ENCODE results near the gene DHX30. TPM values are rescaled to one million over a fixed set of nuclear protein-coding genes. Genes with fewer than 3 reads are reported as not detected.

The DHX30 gene, protein sequence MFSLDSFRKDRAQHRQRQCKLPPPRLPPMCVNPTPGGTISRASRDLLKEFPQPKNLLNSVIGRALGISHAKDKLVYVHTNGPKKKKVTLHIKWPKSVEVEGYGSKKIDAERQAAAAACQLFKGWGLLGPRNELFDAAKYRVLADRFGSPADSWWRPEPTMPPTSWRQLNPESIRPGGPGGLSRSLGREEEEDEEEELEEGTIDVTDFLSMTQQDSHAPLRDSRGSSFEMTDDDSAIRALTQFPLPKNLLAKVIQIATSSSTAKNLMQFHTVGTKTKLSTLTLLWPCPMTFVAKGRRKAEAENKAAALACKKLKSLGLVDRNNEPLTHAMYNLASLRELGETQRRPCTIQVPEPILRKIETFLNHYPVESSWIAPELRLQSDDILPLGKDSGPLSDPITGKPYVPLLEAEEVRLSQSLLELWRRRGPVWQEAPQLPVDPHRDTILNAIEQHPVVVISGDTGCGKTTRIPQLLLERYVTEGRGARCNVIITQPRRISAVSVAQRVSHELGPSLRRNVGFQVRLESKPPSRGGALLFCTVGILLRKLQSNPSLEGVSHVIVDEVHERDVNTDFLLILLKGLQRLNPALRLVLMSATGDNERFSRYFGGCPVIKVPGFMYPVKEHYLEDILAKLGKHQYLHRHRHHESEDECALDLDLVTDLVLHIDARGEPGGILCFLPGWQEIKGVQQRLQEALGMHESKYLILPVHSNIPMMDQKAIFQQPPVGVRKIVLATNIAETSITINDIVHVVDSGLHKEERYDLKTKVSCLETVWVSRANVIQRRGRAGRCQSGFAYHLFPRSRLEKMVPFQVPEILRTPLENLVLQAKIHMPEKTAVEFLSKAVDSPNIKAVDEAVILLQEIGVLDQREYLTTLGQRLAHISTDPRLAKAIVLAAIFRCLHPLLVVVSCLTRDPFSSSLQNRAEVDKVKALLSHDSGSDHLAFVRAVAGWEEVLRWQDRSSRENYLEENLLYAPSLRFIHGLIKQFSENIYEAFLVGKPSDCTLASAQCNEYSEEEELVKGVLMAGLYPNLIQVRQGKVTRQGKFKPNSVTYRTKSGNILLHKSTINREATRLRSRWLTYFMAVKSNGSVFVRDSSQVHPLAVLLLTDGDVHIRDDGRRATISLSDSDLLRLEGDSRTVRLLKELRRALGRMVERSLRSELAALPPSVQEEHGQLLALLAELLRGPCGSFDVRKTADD
- total RNA-seq, result 65.2 and 73.4 TPM in 2 replicates

DNA sequence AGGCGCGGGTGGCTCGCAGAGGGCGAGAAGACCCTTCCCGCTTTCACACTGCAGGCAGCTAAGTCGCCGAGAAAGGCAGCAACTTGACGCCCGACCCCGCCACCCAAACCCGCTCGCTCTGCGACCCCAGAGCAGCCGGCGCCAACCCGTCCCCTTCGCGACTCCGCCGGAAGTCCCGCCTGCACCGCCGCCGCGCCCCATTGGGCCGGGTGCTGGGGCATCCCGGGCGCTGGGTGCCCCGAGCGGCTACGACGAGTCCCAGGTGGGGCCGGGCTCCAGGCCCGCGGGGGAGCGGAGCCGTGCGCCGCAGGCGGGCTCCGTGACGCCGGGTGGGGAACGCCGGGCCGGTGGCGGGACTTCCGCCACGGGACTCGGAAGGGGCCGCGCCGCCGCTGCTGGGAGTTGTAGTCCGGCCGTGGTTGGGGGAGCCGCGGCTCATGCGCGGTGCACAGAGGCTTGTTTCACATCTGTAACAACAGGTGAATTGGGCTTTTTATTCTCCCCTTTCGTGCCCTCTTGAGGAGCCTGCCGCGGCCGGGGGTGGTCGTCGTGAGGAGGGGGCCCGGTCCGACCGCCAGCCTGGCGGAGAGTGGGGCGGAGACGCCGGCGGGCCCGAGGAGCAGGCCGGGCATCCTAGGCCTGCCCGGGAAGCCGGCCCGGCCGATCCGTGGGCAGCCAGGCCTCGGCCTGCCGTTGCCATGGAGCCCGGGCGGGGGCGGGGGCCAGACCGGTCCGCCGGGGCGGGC lies at the start of gene DHX30:
DHX30 (plus strand) TSS at position 405 of the 746 bp plus-strand sequence. CDS start 7,546 bp downstream, outside the sequence.

DNA sequence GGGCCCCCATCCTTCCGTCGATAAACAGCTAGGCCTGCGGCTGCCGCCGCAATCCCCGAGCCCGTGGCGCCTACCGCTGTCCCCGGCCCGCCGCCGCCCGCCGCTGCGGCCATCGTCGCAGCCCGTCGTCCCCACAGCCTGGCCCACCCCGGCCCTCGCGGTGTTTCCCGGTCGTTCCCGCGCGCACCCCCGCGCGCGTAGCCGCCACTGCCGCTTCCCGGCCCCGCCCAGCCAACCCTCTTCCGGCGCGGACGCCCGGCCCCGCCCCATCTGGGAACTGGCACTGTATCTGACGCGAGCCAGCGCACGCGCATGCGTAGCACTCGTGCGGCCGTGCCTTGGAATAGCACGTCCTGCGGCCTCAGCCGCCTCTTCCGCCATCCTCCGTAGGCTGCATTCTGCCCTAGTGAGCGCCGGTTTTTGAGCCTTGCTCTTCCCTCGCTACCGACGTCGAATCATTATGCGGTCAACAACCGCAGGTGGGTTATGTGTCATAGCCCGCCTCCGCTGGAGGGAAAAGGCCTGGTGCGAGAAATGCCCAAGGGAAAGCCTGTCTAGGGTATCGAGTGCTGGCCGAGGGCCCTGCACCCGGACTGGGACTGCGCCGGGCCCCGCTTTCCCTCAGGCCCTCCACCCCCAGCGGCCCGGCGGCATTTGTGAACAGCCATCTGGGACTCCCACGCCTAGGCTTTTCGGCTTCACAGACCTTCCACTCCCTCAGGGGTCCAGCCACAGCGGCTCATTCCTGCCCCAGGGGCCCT lies 21.1 kb upstream of the DHX30 start, which contains the start of gene SMARCC1:
SMARCC1 (minus strand) TSS at position 209 of the 761 bp plus-strand sequence; CDS start at position 113, 96 bp downstream.

Other genes with a start within 250 kb of the DHX30 start
- gene CSPG5, start 224.3 kb upstream of the DHX30 start, total RNA-seq, result 0.32 and 1.1 TPM in 2 replicates
- gene SMARCC1, start 21.2 kb upstream of the DHX30 start, total RNA-seq, result 29.6 and 50.7 TPM in 2 replicates
- gene MAP4, start 213.3 kb downstream of the DHX30 start, total RNA-seq, result 45.4 and 45.5 TPM in 2 replicates